Panc1 (cell line): ENCODE data around the gene ADAD2.

Experiments
- CTCF ChIP-seq: fragments of 450-650 bp; IDR thresholded peaks from 2 replicates; pipeline ENCODE4 v1.5.1; 2017; ENCODE audit warnings: mild to moderate bottlenecking
- POLR2AphosphoS5 ChIP-seq: IDR thresholded peaks from 2 replicates; pipeline ENCODE4 v1.6.1; 2012; ENCODE audit warnings: mild to moderate bottlenecking, low read depth, low read length, moderate library complexity
- REST ChIP-seq, 2 experiments: IDR thresholded peaks; 2 replicates each; pipeline ENCODE4 v1.6.1; 2011 to 2012; ENCODE audit warnings: low read depth in 2 of 2, control low read depth in 1 of 2, low read length in 1 of 2, mild to moderate bottlenecking in 1 of 2, moderate library complexity in 1 of 2; ENCODE audit not compliant: insufficient read depth in 1 of 2
- SIN3A ChIP-seq: IDR thresholded peaks from 2 replicates; pipeline ENCODE4 v1.6.1; 2012; ENCODE audit warnings: low read depth, mild to moderate bottlenecking, low read length, moderate library complexity, borderline replicate concordance; ENCODE audit not compliant: insufficient read depth

- no peak for TF ChIP-seq CTCF
- TF ChIP-seq SIN3A: no peak
- TF ChIP-seq REST (IDR thresholded peaks at IDR 0.05; ENCODE audit: insufficient read depth in 1 of 2, low read depth in 2 of 2, low read length in 1 of 2): no peak
- TF ChIP-seq POLR2AphosphoS5: no peak
Observed at GRCh38 chr16:84239141-84239769, 48.3 kb downstream of the ADAD2 start.
